RWPE1 (cell line): ENCODE measurements around the gene PREPL.

Experiments used
- CTCF ChIA-PET: fragments of 350-600 bp; sonication (Branson Sonifier 250); formaldehyde crosslinking; extraction: SDS; loops from one replicate; lab custom pipeline; 2021; lab: Yijun Ruan, JAX
- POLR2A ChIA-PET: fragments of 400-600 bp; formaldehyde crosslinking; extraction: SDS; loops from one replicate; lab custom pipeline; 2020; ENCODE audit warnings: antibody characterized with exemption; ENCODE audit not compliant: low non-redundant PET; lab: Yijun Ruan, JAX
- DNase-seq: peaks from one replicate; pipeline ENCODE4 v3.0.0; 2012; ENCODE audit warnings: low spot score
- H3K27ac ChIP-seq: fragments of 450-650 bp; 2 replicates; pipeline ENCODE4 v1.5.1; 2017
- CTCF ChIP-seq: fragments of 450-650 bp; conservative IDR thresholded peaks from 2 replicates; pipeline ENCODE4 v1.5.1; 2017; ENCODE audit warnings: low read depth, mild to moderate bottlenecking

The PREPL gene

GRCh38 chr2:44273596-44273995, 87.7 kb downstream of the PREPL start:
- H3K27ac ChIP-seq, result no peak overlapping the region
- no peak for TF ChIP-seq CTCF
- no peak for DNase-seq
- ChIA-PET POLR2A (no interaction called here), CTCF (no interaction called here)

- DNase-seq, result no peak
- no peak overlapping the region for H3K27ac ChIP-seq
- ChIA-PET CTCF (no interaction called here), POLR2A (no interaction called here)
- no peak for TF ChIP-seq CTCF
Observed at GRCh38 chr2:44273076-44273475, 88.2 kb downstream of the PREPL start.

GRCh38 chr2:44271296-44271695, 90.0 kb downstream of the PREPL start:
- ChIA-PET CTCF (no interaction called here), POLR2A (no interaction called here)
- H3K27ac ChIP-seq, result no peak overlapping the region
- no peak for DNase-seq
- TF ChIP-seq CTCF, result no peak

GRCh38 chr2:44269831-44270230, 91.5 kb downstream of the PREPL start:
- no peak for DNase-seq
- TF ChIP-seq CTCF, result no peak

GRCh38 chr2:44267796-44268648, 93.3 kb downstream of the PREPL start:
- TF ChIP-seq CTCF, result no peak
- no peak overlapping the region for H3K27ac ChIP-seq
- POLR2A ChIA-PET, result no interaction called here
- DNase-seq, result no peak
- CTCF ChIA-PET, result interaction anchor here (0.5 to 0.6 kb wide), 2 partner anchors 233 to 614 kb away, joined by 3 read pairs; no protein-coding TSS in a partner anchor

More at GRCh38 chr2:44269831-44270230, 91.5 kb downstream of the PREPL start:
- no peak overlapping the region for H3K27ac ChIP-seq
- ChIA-PET POLR2A (no interaction called here), CTCF (no interaction called here)
